Measurements from ENCODE around the gene GREB1L.
"Not testable (repeated sequence)": the region's sequence is repeated elsewhere in the genome, so short reads cannot be mapped to it uniquely, and the experiment has no call there.

GREB1L gene

GRCh38 chr18:21309248-21309647 lies 67.2 kb downstream of the GREB1L start:
- no peak for DNase-seq

- DNase-seq = not testable (repeated sequence)
Observed at GRCh38 chr18:21311980-21312379, 69.9 kb downstream of the GREB1L start.

DNA sequence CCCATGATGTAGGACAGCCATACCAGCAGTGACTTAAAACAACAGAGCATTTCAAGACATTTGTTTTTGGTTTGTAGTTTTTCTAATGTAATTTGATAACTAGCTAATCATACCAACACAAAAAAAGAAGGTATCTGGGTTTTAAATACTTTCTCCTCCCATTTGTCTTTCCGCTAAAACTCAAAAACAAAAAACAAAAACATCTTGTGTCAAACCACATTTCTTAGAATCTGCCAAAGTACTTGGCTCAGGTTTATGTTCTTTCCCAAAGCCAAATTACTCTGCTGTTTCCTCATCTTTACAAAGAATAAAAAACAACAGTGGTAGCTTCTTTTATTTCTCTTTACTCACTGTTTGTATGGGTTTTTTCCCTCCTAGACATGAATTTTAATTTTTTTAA lies 71.5 kb downstream of the GREB1L start:
- DNase-seq = no peak

- DNase-seq = no peak
Observed at GRCh38 chr18:21314724-21315123, 72.7 kb downstream of the GREB1L start.

DNA sequence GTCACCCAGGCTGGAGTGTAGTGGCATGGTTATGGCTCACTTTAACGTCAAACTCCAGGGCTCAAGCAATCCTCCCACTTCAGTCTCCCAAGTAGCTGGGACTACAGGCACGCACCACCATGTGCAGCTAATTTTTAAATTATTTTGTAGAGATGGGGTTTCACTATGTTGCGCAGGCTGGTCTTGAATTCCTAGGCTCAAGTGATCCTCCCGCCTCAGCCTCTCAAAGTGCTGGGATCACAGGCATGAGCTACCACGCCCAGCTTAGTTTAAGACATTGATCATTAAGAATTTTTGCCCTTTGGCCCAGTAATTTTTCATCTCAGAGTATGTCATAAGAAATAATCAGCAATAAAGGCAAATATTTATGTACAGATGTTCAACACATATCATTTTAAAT lies 73.1 kb downstream of the GREB1L start:
- not testable (repeated sequence) for DNase-seq

GRCh38 chr18:21315741-21316197 lies 73.7 kb downstream of the GREB1L start:
- DNase-seq = no peak

- no peak for DNase-seq
Observed at GRCh38 chr18:21316296-21316695, 74.3 kb downstream of the GREB1L start.

DNA sequence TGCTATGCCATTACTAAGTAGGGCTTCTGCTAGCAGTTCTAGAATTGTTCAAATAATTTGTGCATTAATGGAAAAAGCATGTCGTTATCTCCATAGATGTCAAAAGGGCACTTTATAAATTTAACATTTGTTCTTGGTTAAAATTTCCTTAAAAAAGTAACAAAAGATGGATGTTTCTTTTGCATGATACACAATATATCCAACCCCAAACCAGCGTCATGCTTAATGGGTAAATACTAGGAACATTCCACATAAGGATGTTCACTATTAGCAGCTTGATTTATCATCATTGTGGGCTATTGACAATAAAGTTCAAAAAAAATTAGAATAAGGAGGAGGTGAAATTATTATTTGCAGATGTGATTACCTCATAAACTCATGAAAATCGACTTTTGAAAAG lies 79.7 kb downstream of the GREB1L start:
- DNase-seq = no peak

DNA sequence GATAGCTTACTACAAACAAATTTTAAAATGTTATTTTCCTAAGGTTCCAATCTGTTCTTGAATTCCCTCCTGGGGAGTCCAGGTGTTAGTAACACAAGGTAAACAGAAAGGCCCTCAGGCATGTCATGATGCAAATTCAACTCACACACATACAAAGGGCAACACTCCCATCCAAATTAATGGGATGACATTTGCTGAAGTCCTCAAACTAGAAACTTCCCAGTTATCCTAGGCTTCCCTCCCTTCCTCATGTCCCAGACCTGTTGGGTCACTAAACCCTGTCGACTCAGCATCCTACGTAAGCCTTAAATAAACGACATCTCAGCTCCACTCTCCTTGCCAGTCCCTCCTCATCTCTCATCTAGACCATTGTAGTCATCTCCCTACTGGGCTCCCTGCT lies 85.1 kb downstream of the GREB1L start:
- peak; percentile 40 for DNase-seq

- no peak for DNase-seq
Observed at GRCh38 chr18:21330122-21330701, 88.2 kb downstream of the GREB1L start.

DNA sequence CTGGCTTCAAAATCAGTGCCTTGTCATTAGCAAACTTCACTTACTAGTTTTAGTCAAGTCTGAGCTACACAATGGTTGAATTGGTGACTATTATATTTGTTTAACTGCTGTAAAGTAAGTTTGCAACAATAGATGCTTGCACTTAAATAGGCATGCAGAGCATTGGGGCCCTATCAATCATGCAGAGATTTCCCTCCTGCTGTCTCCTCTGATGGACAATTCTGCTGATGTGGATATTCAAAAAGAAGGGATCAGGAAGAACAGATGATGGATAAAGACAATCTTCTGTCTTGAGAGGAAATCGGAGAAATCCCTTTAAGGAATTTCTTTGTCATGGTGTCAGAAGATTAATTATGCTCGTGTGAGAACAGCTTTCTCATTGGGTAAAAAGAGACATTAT lies 89.0 kb downstream of the GREB1L start:
- DNase-seq = no peak

DNA sequence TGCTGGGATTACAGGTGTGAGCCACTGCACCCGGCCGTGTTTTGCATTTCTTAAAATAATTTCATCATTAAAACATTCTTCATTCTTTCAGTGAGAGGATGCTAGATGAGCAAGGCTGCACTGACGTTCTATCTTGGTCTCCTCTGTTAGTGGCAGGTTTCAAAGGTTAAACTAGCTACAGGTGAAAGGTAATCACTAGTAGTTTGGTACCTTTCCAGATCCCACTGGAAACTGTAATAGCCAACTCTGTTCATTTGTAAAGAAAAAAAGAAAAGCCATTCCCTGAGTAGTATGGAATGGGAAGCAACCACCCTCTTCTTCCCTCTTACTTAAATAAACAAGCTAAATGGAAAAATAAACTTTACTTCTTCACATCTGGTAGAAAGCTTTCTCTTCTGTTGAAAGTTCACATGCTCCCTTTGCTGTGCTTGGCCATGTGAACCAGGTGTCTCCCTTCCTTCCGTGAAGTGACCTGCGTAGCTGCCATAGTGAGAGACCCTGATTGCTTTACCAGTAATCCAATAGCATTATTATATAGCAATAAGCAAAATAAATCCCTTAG lies 94.0 kb downstream of the GREB1L start:
- DNase-seq = no peak

DNA sequence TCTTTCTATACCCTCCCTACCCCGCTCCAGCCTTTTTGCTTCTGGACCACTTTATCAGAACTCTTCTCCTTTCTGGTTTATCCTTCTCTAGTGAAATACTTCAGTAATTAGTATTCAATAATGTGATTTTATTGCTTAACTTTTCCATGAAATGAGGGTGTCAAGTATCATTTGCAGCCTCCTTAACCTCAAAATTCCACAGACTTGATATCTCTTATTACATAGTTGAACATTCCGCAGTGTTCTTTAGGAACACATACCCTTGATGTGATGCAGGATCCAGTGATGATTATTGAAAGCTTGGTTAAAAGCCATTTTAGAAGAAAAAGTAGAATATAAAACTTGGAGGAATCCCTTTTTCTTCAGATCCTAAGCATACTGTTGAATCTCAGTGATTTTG lies 94.8 kb downstream of the GREB1L start:
- DNase-seq = no peak

GRCh38 chr18:21341141-21341540 lies 99.1 kb downstream of the GREB1L start:
- no peak for DNase-seq

GRCh38 chr18:21342372-21342771 lies 100.3 kb downstream of the GREB1L start:
- DNase-seq = no peak

- DNase-seq = no peak
Observed at GRCh38 chr18:21344860-21345259, 102.8 kb downstream of the GREB1L start.

DNA sequence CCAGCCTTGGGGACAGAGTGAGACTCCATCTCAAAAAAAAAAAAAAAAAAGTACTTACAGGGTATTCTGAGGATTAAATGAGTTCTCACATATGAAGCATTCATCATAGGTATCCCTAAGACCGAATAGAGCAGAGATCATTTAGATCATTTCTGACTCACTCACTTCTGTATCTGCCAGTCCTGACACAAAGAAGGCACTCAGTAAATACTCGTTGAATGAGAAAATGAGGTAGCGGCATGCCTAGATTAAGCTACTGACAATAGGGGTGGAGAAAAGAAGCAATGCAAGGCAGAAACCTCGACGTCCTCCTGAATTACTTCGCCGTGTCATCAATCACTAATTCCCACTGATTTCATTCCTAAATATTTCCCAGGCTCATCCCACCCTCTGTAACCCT lies 103.8 kb downstream of the GREB1L start:
- DNase-seq = no peak

DNA sequence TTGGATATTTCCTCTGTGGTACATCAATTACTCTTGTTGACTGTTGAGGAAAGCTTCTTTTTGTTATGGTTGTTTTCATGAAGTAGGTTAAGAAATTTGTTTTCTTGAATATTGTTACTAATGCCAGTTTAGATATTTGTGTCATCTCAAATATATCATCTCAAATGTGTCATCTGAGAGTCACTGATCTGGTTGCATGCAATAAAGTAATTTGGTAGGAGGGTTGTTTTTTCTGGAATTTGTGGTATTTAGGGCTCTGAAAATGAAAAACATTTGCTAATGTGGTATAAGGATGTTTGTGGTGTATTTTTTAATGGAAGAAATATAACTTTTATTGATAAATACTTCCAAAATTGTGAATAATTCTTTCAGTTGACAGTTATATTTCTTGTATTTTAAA lies 117.7 kb downstream of the GREB1L start:
- no peak for DNase-seq

- no peak for DNase-seq
Observed at GRCh38 chr18:21361307-21361880, 119.4 kb downstream of the GREB1L start.

DNA sequence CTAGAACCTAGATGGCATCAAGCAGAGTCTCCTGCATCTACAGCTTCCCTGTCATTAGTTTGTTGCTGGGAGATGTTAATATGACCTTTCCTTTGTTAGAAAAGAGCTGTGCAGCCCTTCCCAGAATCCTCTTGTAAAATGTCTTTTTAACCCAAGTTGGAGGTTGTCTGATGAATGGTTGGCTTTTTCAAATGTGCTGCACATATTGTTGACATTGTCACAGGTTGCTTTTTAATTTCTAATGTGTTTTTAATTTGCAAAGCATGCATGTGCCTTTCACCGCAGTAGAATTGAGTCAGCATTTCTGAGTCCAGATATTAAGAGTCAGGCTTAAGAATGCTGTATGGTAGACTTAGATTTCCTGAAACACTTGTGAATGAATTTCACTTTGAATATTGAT lies 120.8 kb downstream of the GREB1L start:
- no peak for DNase-seq

GRCh38 chr18:21363348-21363747 lies 121.3 kb downstream of the GREB1L start:
- DNase-seq = no peak

GRCh38 chr18:21364471-21364870 lies 122.4 kb downstream of the GREB1L start:
- DNase-seq = no peak

DNA sequence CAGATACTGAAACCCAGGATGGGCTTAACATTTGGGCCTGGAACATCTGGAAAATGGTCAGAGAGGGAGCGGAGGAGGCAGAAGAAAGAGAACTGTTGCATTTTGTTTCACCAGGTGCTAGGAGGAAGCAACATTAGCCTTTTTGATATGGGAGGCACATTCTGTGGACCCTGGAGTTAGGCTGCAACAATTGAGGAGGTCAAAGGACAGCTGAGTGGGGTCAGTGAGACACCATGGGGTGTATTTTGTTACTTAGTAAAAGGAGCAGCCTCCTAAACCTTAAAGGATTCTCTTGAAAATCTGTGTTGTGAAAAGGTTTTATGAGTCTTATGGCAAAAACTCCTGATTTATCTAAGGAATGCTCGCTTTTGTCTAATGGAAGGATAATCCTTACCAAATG lies 124.9 kb downstream of the GREB1L start:
- DNase-seq = no peak

GRCh38 chr18:21369146-21369545 lies 127.1 kb downstream of the GREB1L start:
- no peak for DNase-seq

DNA sequence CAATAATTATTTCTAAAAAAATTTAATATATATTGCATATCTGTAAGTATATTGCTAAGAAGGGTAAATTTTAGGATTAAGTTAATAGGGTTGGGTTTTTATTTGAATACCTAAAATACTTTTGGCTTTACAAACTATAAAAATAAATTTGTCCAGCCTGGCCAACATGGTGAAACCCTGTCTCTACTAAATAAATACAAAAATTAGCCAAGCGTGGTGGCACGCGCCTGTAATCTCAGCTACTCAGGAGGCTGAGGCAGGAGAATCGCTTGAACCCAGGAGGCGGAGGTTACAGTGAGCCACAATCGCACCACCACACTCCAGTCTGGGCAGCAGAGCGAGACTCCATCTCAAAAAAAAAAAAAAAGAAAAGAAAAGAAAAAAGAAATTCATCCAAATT lies 127.6 kb downstream of the GREB1L start:
- not testable (repeated sequence) for DNase-seq
